A673 (cell line): Measurements from ENCODE around the gene SLC46A1. TPM values are rescaled to one million over a fixed set of nuclear protein-coding genes. Genes with fewer than 3 reads are reported as not detected.

Experiments
- BruUV-seq: library from RNA; stranded (reverse); fragments of 400-500 nt; replicated peaks from 2 replicates; lab custom pipeline; 2021; lab: Mats Ljungman, UMichigan
- CTCF ChIA-PET: fragments of 300-600 bp; sonication (Branson Sonifier 250); formaldehyde crosslinking; loops from one replicate; lab custom pipeline; 2022; ENCODE audit warnings: antibody characterized with exemption; lab: Charles Lee
- POLR2A ChIA-PET: fragments of 300-600 bp; sonication (Branson Sonifier 250); formaldehyde crosslinking; loops from one replicate; lab custom pipeline; 2022; ENCODE audit warnings: antibody characterized with exemption; ENCODE audit not compliant: low non-redundant PET; lab: Charles Lee
- DNase-seq: peaks from one replicate; pipeline ENCODE4 v3.0.0-alpha.2; 2015; ENCODE audit warnings: low spot score
- H3K27ac ChIP-seq: fragments of 200-600 bp; sonication (generic); 2 replicates; pipeline ENCODE4 v1.5.1; 2016; ENCODE audit warnings: mixed run types, low read depth, mild to moderate bottlenecking, mixed read lengths, antibody characterized with exemption, low read length; ENCODE audit not compliant: poor library complexity, severe bottlenecking
- H3K27me3 ChIP-seq: fragments of 200-600 bp; sonication (generic); replicated peaks from 2 replicates; pipeline ENCODE4 v1.6.1; 2017; ENCODE audit warnings: mixed run types, low read depth, mild to moderate bottlenecking, mixed read lengths, antibody characterized with exemption, low read length; ENCODE audit not compliant: insufficient read depth, poor library complexity
- H3K36me3 ChIP-seq: fragments of 200-600 bp; sonication (generic); 2 replicates; pipeline ENCODE4 v1.6.1; 2016; ENCODE audit warnings: mixed run types, mild to moderate bottlenecking, mixed read lengths, antibody characterized with exemption, low read length; ENCODE audit not compliant: insufficient read depth, poor library complexity, severe bottlenecking
- H3K4me1 ChIP-seq: fragments of 200-600 bp; sonication (generic); 2 replicates; pipeline ENCODE4 v1.6.1; 2017; ENCODE audit warnings: mixed run types, mild to moderate bottlenecking, mixed read lengths, antibody characterized with exemption, low read length; ENCODE audit not compliant: insufficient read depth, poor library complexity, severe bottlenecking
- H3K4me3 ChIP-seq: fragments of 200-600 bp; sonication (generic); 2 replicates; pipeline ENCODE4 v1.5.1; 2016; ENCODE audit warnings: low read depth, mixed run types, mild to moderate bottlenecking, mixed read lengths, low read length; ENCODE audit not compliant: poor library complexity, severe bottlenecking
- H3K9me3 ChIP-seq: fragments of 200-600 bp; sonication (generic); 2 replicates; pipeline ENCODE4 v1.6.1; 2016; ENCODE audit warnings: mixed run types, low read depth, mild to moderate bottlenecking, mixed read lengths, antibody characterized with exemption, low read length; ENCODE audit not compliant: poor library complexity, severe bottlenecking
- CTCF ChIP-seq: fragments of 300-800, 200-600 bp; sonication (generic); conservative IDR thresholded peaks from 2 replicates; pipeline ENCODE4 v1.5.1; 2017; ENCODE audit warnings: low read depth, mild to moderate bottlenecking, antibody characterized with exemption, low read length, moderate library complexity, mixed read lengths
- EZH2 ChIP-seq: fragments of 200-600 bp; sonication (generic); IDR thresholded peaks from 2 replicates; pipeline ENCODE4 v1.6.1; 2017; ENCODE audit warnings: borderline replicate concordance, low read depth, mild to moderate bottlenecking, mixed read lengths, antibody characterized with exemption, low read length; ENCODE audit not compliant: poor library complexity, severe bottlenecking
- intact Hi-C: fragments of 100-400 bp; cut with micrococcal nuclease; formaldehyde crosslinking; loops from one replicate; pipeline ENCODE4 v1.10.0; 2022; ENCODE audit not compliant: unreplicated experiment
- total RNA-seq: library from RNA; stranded (reverse); gene quantifications from 2 replicates; pipeline ENCODE4 v1.2.3, GENCODE V29; 2021

Gene SLC46A1
- total RNA-seq, 1 experiment from 2014 or later: 4.4 TPM

GRCh38 chr17:28371245-28372202, 34.5 kb downstream of the SLC46A1 start, which contains the start of gene SARM1:
TSS of gene SARM1 (plus strand) at chr17:28371694. CDS start at chr17:28372033, 339 bp downstream.
- TF ChIP-seq EZH2 (no peak), CTCF (no peak)
- BruUV-seq: no TSS peak
- DNase-seq: peak; percentile 98
- Histone ChIP-seq H3K4me1 (peaks cover 17% of the 10 kb centered on the region), H3K4me3 (peak within 1 kb of the TSS; percentile 87), H3K9me3 (no peaks in the 10 kb centered on the region), H3K27me3 (no peaks in the 10 kb centered on the region), H3K27ac (peak within 1 kb of the TSS; percentile 64), H3K36me3 (no peaks in the 10 kb centered on the region)
- intact Hi-C loops: no loop called here
- ChIA-PET POLR2A (interaction anchor here (1.3 kb wide), 1 partner anchor 14 kb away, joined by 3 read pairs; a partner anchor contains a TSS), CTCF (no interaction called here)

GRCh38 chr17:28370744-28371103, 35.3 kb downstream of the SLC46A1 start:
- BruUV-seq: no TSS peak
- TF ChIP-seq CTCF (no peak), EZH2 (no peak)
- peaks cover 17% of the 10 kb centered on the region for H3K4me1 ChIP-seq
- DNase-seq: no peak
- ChIA-PET CTCF (no interaction called here), POLR2A (no interaction called here)
- no peaks in the 10 kb centered on the region for H3K27me3 ChIP-seq
- no peaks in the 10 kb centered on the region for H3K36me3 ChIP-seq
- H3K9me3 ChIP-seq: no peaks in the 10 kb centered on the region
- H3K27ac ChIP-seq: peak overlapping the region; percentile 47
- intact Hi-C loops: no loop called here
- H3K4me3 ChIP-seq: peak overlapping the region; percentile 87

GRCh38 chr17:28370035-28370743, 35.8 kb downstream of the SLC46A1 start, which contains the start of gene VTN:
TSS of gene VTN (minus strand) at chr17:28370307. CDS start at chr17:28370203, 104 bp downstream.
- POLR2A ChIA-PET: no interaction called here
- BruUV-seq: no TSS peak
- Histone ChIP-seq H3K4me3 (peak within 1 kb of the TSS; percentile 87), H3K4me1 (peaks cover 17% of the 10 kb centered on the region), H3K9me3 (no peaks in the 10 kb centered on the region), H3K27ac (peak within 1 kb of the TSS; percentile 47), H3K36me3 (no peaks in the 10 kb centered on the region), H3K27me3 (no peaks in the 10 kb centered on the region)
- intact Hi-C loops: no loop called here
- CTCF ChIA-PET: no interaction called here
- TF ChIP-seq CTCF (no peak), EZH2 (no peak)
- peak; percentile 9 for DNase-seq
